ENCODE results near the gene EXOSC2.

Gene EXOSC2, protein sequence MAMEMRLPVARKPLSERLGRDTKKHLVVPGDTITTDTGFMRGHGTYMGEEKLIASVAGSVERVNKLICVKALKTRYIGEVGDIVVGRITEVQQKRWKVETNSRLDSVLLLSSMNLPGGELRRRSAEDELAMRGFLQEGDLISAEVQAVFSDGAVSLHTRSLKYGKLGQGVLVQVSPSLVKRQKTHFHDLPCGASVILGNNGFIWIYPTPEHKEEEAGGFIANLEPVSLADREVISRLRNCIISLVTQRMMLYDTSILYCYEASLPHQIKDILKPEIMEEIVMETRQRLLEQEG

GRCh38 chr9:130693426-130694191 is at the start of gene EXOSC2:
TSS of gene EXOSC2 (plus strand) at chr9:130693780. CDS start at chr9:130693792, 12 bp downstream.
- peak within 1 kb of the TSS; percentile 93 for H3K4me3 ChIP-seq
- H3K27me3 ChIP-seq, result no peaks in the 10 kb centered on the region
- H3K4me1 ChIP-seq, result peaks cover 29% of the 10 kb centered on the region
- H3K9me3 ChIP-seq, result peaks cover 6% of the 10 kb centered on the region; the same call in 1 of the 2 replicates
- H3K27ac ChIP-seq, result peak within 1 kb of the TSS; percentile 93
- no peak for TF ChIP-seq Cebpa-rat (IDR thresholded peaks at IDR 0.05)
- H4K20me1 ChIP-seq, result peaks cover 43% of the 10 kb centered on the region
- H3K9ac ChIP-seq, result peak within 1 kb of the TSS; percentile 97
- H3K36me3 ChIP-seq, result peaks cover 38% of the 10 kb centered on the region
- peak within 1 kb of the TSS; percentile 90 for H3K4me2 ChIP-seq

DNA sequence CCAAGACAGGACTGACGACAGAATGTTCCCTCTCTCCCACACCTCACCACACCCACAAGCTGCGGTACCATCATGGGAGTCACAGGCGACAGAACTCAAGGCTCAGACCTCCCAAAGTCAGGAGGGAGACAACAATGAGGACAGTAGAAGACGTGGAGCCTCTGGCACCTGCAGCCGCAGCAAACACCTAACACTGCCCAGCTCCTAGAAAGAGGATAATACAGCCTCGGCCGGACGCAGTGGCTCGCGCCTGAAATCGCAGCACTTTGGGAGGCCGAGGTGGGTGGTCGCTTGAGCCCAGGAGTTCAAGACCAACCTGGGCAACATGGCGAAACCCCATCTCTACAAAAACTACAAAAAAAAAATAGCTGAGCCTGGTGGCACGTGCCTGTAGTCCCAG is 42.4 kb upstream of the EXOSC2 start:
- no peaks in the 10 kb centered on the region for H3K36me3 ChIP-seq
- H4K20me1 ChIP-seq, result no peaks in the 10 kb centered on the region
- TF ChIP-seq Cebpa-rat (IDR thresholded peaks at IDR 0.05), result no peak
- peaks cover 13% of the 10 kb centered on the region for H3K27me3 ChIP-seq
- H3K27ac ChIP-seq, result no peak overlapping the region
- H3K9me3 ChIP-seq, result no peaks in the 10 kb centered on the region
- no peak overlapping the region for H3K4me2 ChIP-seq
- no peak overlapping the region for H3K9ac ChIP-seq
- no peak overlapping the region for H3K4me3 ChIP-seq
- no peaks in the 10 kb centered on the region for H3K4me1 ChIP-seq

- H3K4me1 ChIP-seq, result no peaks in the 10 kb centered on the region
- H3K4me2 ChIP-seq, result no peak overlapping the region
- H3K27me3 ChIP-seq, result peaks cover 18% of the 10 kb centered on the region
- TF ChIP-seq Cebpa-rat (IDR thresholded peaks at IDR 0.05), result no peak
- H3K4me3 ChIP-seq, result no peak overlapping the region
- H4K20me1 ChIP-seq, result no peaks in the 10 kb centered on the region
- no peaks in the 10 kb centered on the region for H3K36me3 ChIP-seq
- no peak overlapping the region for H3K27ac ChIP-seq
- H3K9ac ChIP-seq, result no peak overlapping the region
- no peaks in the 10 kb centered on the region for H3K9me3 ChIP-seq
These were observed 41.8 kb upstream of the EXOSC2 start for GRCh38 chr9:130651752-130652151.

- no peaks in the 10 kb centered on the region for H3K4me1 ChIP-seq
- H3K4me2 ChIP-seq, result no peak overlapping the region
- no peak for TF ChIP-seq Cebpa-rat (IDR thresholded peaks at IDR 0.05)
- H3K27ac ChIP-seq, result no peak overlapping the region
- H3K27me3 ChIP-seq, result peaks cover 49% of the 10 kb centered on the region
- no peak overlapping the region for H3K9ac ChIP-seq
- H3K36me3 ChIP-seq, result no peaks in the 10 kb centered on the region
- peaks cover 13% of the 10 kb centered on the region; the same call in 1 of the 2 replicates for H4K20me1 ChIP-seq
- no peak overlapping the region for H3K4me3 ChIP-seq
- no peaks in the 10 kb centered on the region for H3K9me3 ChIP-seq
These were observed 38.7 kb upstream of the EXOSC2 start for GRCh38 chr9:130654879-130655278.

DNA sequence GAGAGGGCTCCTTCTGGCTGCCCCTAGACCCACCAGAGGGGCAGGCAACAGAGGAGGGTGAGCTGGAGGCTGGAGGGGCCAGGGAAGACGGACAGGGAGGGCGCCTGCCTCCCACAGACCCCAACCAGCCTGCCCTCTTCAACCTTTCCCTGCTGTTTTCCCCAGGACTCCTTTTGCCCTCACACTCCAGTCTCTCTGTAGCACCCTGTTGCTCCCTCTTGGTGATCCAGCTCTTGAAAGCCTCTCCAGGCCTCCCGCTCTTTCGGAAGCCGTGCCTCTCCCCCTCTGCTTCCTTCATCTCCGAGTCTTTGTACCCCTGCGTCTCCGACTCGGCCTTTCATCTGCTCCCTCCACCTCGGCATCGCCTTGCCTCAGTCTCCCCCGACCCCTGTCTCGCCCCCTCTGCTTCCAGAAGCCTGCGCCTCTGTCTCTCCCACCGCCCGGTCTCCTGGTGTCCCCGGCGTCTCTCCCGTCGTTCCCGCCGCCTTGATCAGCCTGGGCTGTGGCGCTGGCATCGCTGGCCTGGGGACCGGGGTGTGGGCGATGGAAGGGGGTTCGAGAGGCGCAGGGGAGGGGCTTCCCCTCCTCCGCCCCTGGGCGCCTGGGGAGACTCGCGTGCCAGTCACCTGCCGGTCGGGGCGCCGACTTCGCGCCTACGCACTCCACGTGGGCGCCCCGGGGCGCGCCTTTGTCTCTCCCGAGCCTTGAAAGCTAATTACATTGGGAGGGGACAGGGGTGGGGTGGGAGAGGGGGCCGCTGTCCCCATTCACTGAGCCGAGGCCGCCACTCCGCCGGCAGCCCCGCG is 34.5 kb upstream of the EXOSC2 start:
- no peak overlapping the region for H3K4me2 ChIP-seq

DNA sequence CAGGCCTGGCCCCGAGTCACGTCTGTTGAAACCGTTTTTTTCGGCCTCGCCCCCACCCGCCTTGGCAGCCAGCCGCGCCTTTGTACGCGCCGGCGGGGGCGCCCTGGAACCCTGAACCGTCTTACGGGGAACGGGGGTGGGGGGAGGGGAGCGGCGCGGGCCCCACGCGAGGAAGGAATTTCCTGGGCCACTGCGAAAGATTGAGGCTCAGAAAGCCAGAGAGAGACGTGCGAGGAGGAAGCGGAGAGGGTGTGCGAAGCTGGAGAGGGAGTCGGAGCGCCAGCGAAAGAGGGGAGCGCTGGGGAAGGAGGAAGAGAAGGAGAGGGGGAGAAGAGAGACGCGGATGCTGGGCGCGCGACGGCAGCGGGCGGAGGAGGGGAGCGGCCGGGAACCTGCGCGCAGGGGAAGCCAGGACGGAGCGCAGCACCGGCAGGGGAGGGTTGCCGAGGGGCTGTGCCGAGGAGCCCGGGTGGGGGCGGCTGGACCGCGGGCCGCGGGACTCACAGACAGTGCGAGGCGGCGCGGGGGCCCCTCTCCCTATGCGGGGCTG is 33.8 kb upstream of the EXOSC2 start:
- Histone ChIP-seq H4K20me1 (peaks cover 53% of the 10 kb centered on the region), H3K27me3 (peaks cover 98% of the 10 kb centered on the region), H3K27ac (no peak overlapping the region), H3K36me3 (no peaks in the 10 kb centered on the region), H3K9ac (no peak overlapping the region), H3K4me1 (no peaks in the 10 kb centered on the region), H3K4me3 (no peak overlapping the region), H3K4me2 (no peak overlapping the region), H3K9me3 (no peaks in the 10 kb centered on the region)
- no peak for TF ChIP-seq Cebpa-rat (IDR thresholded peaks at IDR 0.05)

More for the DNA sequence above, 34.5 kb upstream of the EXOSC2 start:
- H3K27me3 ChIP-seq, result peaks cover 91% of the 10 kb centered on the region
- peaks cover 49% of the 10 kb centered on the region for H4K20me1 ChIP-seq
- H3K9me3 ChIP-seq, result no peaks in the 10 kb centered on the region
- no peaks in the 10 kb centered on the region for H3K36me3 ChIP-seq
- no peak overlapping the region for H3K27ac ChIP-seq
- H3K4me3 ChIP-seq, result no peak overlapping the region
- H3K4me1 ChIP-seq, result no peaks in the 10 kb centered on the region
- no peak overlapping the region for H3K9ac ChIP-seq
- no peak for TF ChIP-seq Cebpa-rat (IDR thresholded peaks at IDR 0.05)

- Histone ChIP-seq H3K4me3 (no peak overlapping the region), H3K36me3 (no peaks in the 10 kb centered on the region), H3K9ac (no peak overlapping the region), H4K20me1 (peaks cover 53% of the 10 kb centered on the region), H3K27ac (no peak overlapping the region), H3K9me3 (no peaks in the 10 kb centered on the region), H3K27me3 (peaks cover 100% of the 10 kb centered on the region), H3K4me1 (no peaks in the 10 kb centered on the region), H3K4me2 (no peak overlapping the region)
- no peak for TF ChIP-seq Cebpa-rat (IDR thresholded peaks at IDR 0.05)
These were observed 33.3 kb upstream of the EXOSC2 start for GRCh38 chr9:130660326-130660682.

DNA sequence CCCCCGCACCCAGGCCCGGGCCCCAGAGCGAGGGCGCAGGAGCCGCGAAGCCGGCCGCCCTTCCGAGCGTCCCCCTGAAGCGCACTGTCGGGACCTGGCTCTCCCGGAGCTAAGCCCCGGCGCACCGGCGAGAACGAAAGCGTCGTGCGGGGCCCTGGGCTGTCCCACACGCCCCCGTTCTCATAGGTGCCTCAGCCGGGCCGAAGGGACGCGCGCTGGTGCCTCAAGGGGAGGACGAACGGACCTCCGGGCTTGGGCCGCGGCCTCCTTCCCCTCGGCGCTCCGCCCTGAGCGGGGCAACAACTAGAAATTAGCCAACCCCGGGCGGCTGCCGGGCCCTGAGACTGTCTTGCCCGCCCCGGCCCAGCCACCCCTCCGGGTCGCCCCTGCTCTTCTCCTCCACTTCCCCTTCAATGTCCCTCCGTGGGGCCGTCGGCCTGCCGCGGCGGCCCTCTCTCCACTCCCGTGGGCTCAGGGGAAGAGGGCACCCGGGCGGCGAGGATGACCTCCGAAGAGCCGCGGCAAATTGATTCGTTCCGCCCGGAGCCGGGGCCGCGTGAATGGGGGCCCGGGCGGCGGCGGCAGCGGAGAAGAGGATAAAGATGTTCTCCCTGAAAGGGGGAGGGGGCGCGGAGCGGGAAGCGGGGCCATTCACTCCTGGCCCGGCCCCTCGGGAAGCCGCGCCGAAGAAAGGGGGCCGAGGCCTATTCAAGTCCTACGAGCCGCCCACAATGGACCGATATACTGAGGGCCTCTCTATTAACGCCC is 32.7 kb upstream of the EXOSC2 start:
- no peak overlapping the region for H3K4me2 ChIP-seq
- no peaks in the 10 kb centered on the region for H3K4me1 ChIP-seq
- no peak for TF ChIP-seq Cebpa-rat (IDR thresholded peaks at IDR 0.05)
- no peaks in the 10 kb centered on the region for H3K36me3 ChIP-seq
- no peak overlapping the region for H3K27ac ChIP-seq
- no peaks in the 10 kb centered on the region for H3K9me3 ChIP-seq
- peaks cover 58% of the 10 kb centered on the region for H4K20me1 ChIP-seq
- H3K4me3 ChIP-seq, result no peak overlapping the region
- peaks cover 100% of the 10 kb centered on the region for H3K27me3 ChIP-seq
- H3K9ac ChIP-seq, result no peak overlapping the region

Measured in BLaER1 (cell line).